HEK293 (cell line): Measurements from ENCODE around the gene MCM7.
A peak's percentile ranks its signal among the peaks of the same experiment; 100 is the strongest.

Experiments used
- BCL11A ChIP-seq: fragments of 450-650 bp; formaldehyde crosslinking; IDR thresholded peaks from 2 replicates; pipeline ENCODE4 v1.5.1; 2016; ENCODE audit warnings: low read depth, missing biosample characterization, missing genetic modification characterization
- BCL6B ChIP-seq: fragments of 450-650 bp; formaldehyde crosslinking; IDR thresholded peaks from 2 replicates; pipeline ENCODE4 v1.5.1; 2017; ENCODE audit warnings: missing biosample characterization, missing genetic modification characterization
- HOXA7 ChIP-seq: sonication (generic); formaldehyde crosslinking; IDR thresholded peaks from 2 replicates; pipeline ENCODE4 v1.8.1; 2022; ENCODE audit warnings: missing genetic modification reagents, borderline replicate concordance
- KLF1 ChIP-seq: fragments of 450-650 bp; formaldehyde crosslinking; IDR thresholded peaks from 2 replicates; pipeline ENCODE4 v1.5.1; 2016; ENCODE audit warnings: missing biosample characterization, missing genetic modification characterization
- KLF10 ChIP-seq: fragments of 450-650 bp; IDR thresholded peaks from 2 replicates; pipeline ENCODE4 v1.5.1; 2018; ENCODE audit warnings: missing biosample characterization, mild to moderate bottlenecking, missing genetic modification characterization
- MYNN ChIP-seq: fragments of 450-650 bp; formaldehyde crosslinking; IDR thresholded peaks from 2 replicates; pipeline ENCODE4 v1.5.1; 2016; ENCODE audit warnings: missing biosample characterization, missing genetic modification characterization, borderline replicate concordance
- TCF7L2 ChIP-seq: IDR thresholded peaks from 2 replicates; pipeline ENCODE4 v1.6.1; 2011; ENCODE audit warnings: low read depth, mild to moderate bottlenecking, inconsistent platforms, low read length, moderate library complexity, borderline replicate concordance
- TSHZ1 ChIP-seq: fragments of 450-650 bp; formaldehyde crosslinking; IDR thresholded peaks from 2 replicates; pipeline ENCODE4 v1.5.1; 2016; ENCODE audit warnings: missing biosample characterization, missing genetic modification characterization, borderline replicate concordance
- ZFP3 ChIP-seq: fragments of 450-650 bp; formaldehyde crosslinking; IDR thresholded peaks from 2 replicates; pipeline ENCODE4 v1.5.1; 2016; ENCODE audit warnings: low read depth, missing biosample characterization, missing genetic modification characterization
- ZFP41 ChIP-seq: fragments of 450-650 bp; formaldehyde crosslinking; IDR thresholded peaks from 2 replicates; pipeline ENCODE4 v1.5.1; 2016; ENCODE audit warnings: missing biosample characterization, missing genetic modification characterization, borderline replicate concordance
- ZNF112 ChIP-seq: fragments of 450-650 bp; formaldehyde crosslinking; IDR thresholded peaks from 2 replicates; pipeline ENCODE4 v1.5.0; 2017; ENCODE audit warnings: missing biosample characterization, missing genetic modification characterization
- ZNF121 ChIP-seq: fragments of 450-650 bp; formaldehyde crosslinking; IDR thresholded peaks from 2 replicates; pipeline ENCODE4 v1.5.1; 2016; ENCODE audit warnings: missing biosample characterization, missing genetic modification characterization
- ZNF157 ChIP-seq: fragments of 450-650 bp; formaldehyde crosslinking; IDR thresholded peaks from 2 replicates; pipeline ENCODE4 v1.5.1; 2016; ENCODE audit warnings: missing biosample characterization, missing genetic modification characterization
- ZNF175 ChIP-seq: fragments of 450-650 bp; formaldehyde crosslinking; IDR thresholded peaks from 2 replicates; pipeline ENCODE4 v1.5.1; 2016; ENCODE audit warnings: missing biosample characterization, missing genetic modification characterization
- ZNF202 ChIP-seq: fragments of 450-650 bp; formaldehyde crosslinking; IDR thresholded peaks from 2 replicates; pipeline ENCODE4 v1.5.1; 2016; ENCODE audit warnings: missing biosample characterization, missing genetic modification characterization, borderline replicate concordance
- ZNF211 ChIP-seq: fragments of 450-650 bp; formaldehyde crosslinking; IDR thresholded peaks from 2 replicates; pipeline ENCODE4 v1.5.1; 2016; ENCODE audit warnings: low read depth, missing biosample characterization, missing genetic modification characterization
- ZNF221 ChIP-seq: fragments of 450-650 bp; formaldehyde crosslinking; IDR thresholded peaks from 2 replicates; pipeline ENCODE4 v1.5.1; 2017; ENCODE audit warnings: missing biosample characterization, missing genetic modification characterization, borderline replicate concordance
- ZNF354C ChIP-seq: fragments of 450-650 bp; formaldehyde crosslinking; IDR thresholded peaks from 2 replicates; pipeline ENCODE4 v1.5.1; 2016; ENCODE audit warnings: missing biosample characterization, missing genetic modification characterization, low read depth, borderline replicate concordance
- ZNF37A ChIP-seq: fragments of 450-650 bp; IDR thresholded peaks from 2 replicates; pipeline ENCODE4 v1.5.1; 2018; ENCODE audit warnings: missing biosample characterization, missing genetic modification characterization
- ZNF394 ChIP-seq: fragments of 450-650 bp; formaldehyde crosslinking; IDR thresholded peaks from 2 replicates; pipeline ENCODE4 v1.5.1; 2016; ENCODE audit warnings: missing biosample characterization, missing genetic modification characterization, mild to moderate bottlenecking, moderate library complexity, borderline replicate concordance
- ZNF501 ChIP-seq: fragments of 450-650 bp; formaldehyde crosslinking; IDR thresholded peaks from 2 replicates; pipeline ENCODE4 v1.5.1; 2016; ENCODE audit warnings: missing biosample characterization, missing genetic modification characterization
- ZNF600 ChIP-seq: fragments of 450-650 bp; formaldehyde crosslinking; IDR thresholded peaks from 2 replicates; pipeline ENCODE4 v1.5.1; 2016; ENCODE audit warnings: missing biosample characterization, missing genetic modification characterization
- ZNF610 ChIP-seq: fragments of 450-650 bp; formaldehyde crosslinking; IDR thresholded peaks from 2 replicates; pipeline ENCODE4 v1.5.1; 2016; ENCODE audit warnings: missing biosample characterization, missing genetic modification characterization, borderline replicate concordance
- ZNF629 ChIP-seq: fragments of 450-650 bp; formaldehyde crosslinking; IDR thresholded peaks from 2 replicates; pipeline ENCODE4 v1.5.1; 2017; ENCODE audit warnings: missing biosample characterization, missing genetic modification characterization
- ZNF701 ChIP-seq: fragments of 450-650 bp; formaldehyde crosslinking; IDR thresholded peaks from 2 replicates; pipeline ENCODE4 v1.5.1; 2016; ENCODE audit warnings: missing biosample characterization, missing genetic modification characterization
- ZNF76 ChIP-seq: fragments of 450-650 bp; formaldehyde crosslinking; IDR thresholded peaks from 2 replicates; pipeline ENCODE4; 2016; ENCODE audit warnings: low read depth, missing biosample characterization, missing genetic modification characterization, borderline replicate concordance
- ZNF830 ChIP-seq: fragments of 450-650 bp; IDR thresholded peaks from 2 replicates; pipeline ENCODE4 v1.5.0; 2018; ENCODE audit warnings: missing biosample characterization, missing genetic modification characterization, low read depth, mild to moderate bottlenecking, moderate library complexity
- ZNF843 ChIP-seq: fragments of 450-650 bp; formaldehyde crosslinking; IDR thresholded peaks from 2 replicates; pipeline ENCODE4 v1.5.1; 2016; ENCODE audit warnings: missing biosample characterization, missing genetic modification characterization
- ZSCAN30 ChIP-seq: fragments of 450-650 bp; IDR thresholded peaks from 2 replicates; pipeline ENCODE4 v1.5.1; 2018; ENCODE audit warnings: missing biosample characterization, mild to moderate bottlenecking, missing genetic modification characterization, moderate library complexity
- TF ChIP-seq, protein P1 (sequence below): fragments of 450-650 bp; formaldehyde crosslinking; IDR thresholded peaks from 2 replicates; pipeline ENCODE4 v1.5.1; 2017; ENCODE audit warnings: missing biosample characterization, missing genetic modification characterization
- TF ChIP-seq, protein P2 (sequence below): fragments of 450-650 bp; formaldehyde crosslinking; IDR thresholded peaks from 2 replicates; pipeline ENCODE4 v1.5.1; 2016; ENCODE audit warnings: missing biosample characterization, missing genetic modification characterization

The MCM7 gene

GRCh38 chr7:100081535-100082102 is 19.6 kb downstream of the MCM7 start, which contains the start of gene ZNF3 (continued):
- peak; percentile 53 for TF ChIP-seq TSHZ1 (tag by site-specific recombination)
- peak; percentile 95 for TF ChIP-seq ZNF629 (tag by site-specific recombination)
- TF ChIP-seq ZNF501 (tag by site-specific recombination): peak; percentile 96
- peak; percentile 71 for TF ChIP-seq ZNF394 (tag by site-specific recombination)
- TF ChIP-seq ZFP3 (tag by site-specific recombination): no peak
- peak; percentile 73 for TF ChIP-seq ZNF76 (tag by site-specific recombination)
- TF ChIP-seq MYNN: no peak
- TF ChIP-seq ZNF175: no peak
- TF ChIP-seq ZNF211: no peak
- no peak for TF ChIP-seq HOXA7 (CRISPR knock-in tag)
- TF ChIP-seq TCF7L2: no peak
- TF ChIP-seq ZNF112 (tag by site-specific recombination): no peak
- no peak for TF ChIP-seq ZNF202 (tag by site-specific recombination)
- peak; percentile 98 for TF ChIP-seq ZSCAN30
- TF ChIP-seq ZNF600 (tag by site-specific recombination): peak; percentile 80
- TF ChIP-seq KLF1 (tag by site-specific recombination): peak; percentile 49; the same call in 1 of the 2 replicates
- peak; percentile 69; the same call in 1 of the 2 replicates for TF ChIP-seq ZNF843 (tag by site-specific recombination)
- TF ChIP-seq ZNF121: no peak
- TF ChIP-seq ZNF610 (tag by site-specific recombination): peak; percentile 86
- TF ChIP-seq ZNF701 (tag by site-specific recombination): no peak
- TF ChIP-seq ZNF37A (tag by site-specific recombination): no peak
- no peak for TF ChIP-seq ZNF354C (tag by site-specific recombination)
- TF ChIP-seq, protein P1, sequence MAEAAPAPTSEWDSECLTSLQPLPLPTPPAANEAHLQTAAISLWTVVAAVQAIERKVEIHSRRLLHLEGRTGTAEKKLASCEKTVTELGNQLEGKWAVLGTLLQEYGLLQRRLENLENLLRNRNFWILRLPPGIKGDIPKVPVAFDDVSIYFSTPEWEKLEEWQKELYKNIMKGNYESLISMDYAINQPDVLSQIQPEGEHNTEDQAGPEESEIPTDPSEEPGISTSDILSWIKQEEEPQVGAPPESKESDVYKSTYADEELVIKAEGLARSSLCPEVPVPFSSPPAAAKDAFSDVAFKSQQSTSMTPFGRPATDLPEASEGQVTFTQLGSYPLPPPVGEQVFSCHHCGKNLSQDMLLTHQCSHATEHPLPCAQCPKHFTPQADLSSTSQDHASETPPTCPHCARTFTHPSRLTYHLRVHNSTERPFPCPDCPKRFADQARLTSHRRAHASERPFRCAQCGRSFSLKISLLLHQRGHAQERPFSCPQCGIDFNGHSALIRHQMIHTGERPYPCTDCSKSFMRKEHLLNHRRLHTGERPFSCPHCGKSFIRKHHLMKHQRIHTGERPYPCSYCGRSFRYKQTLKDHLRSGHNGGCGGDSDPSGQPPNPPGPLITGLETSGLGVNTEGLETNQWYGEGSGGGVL (tag by site-specific recombination): no peak
- no peak for TF ChIP-seq ZNF830
- no peak for TF ChIP-seq ZFP41 (tag by site-specific recombination)
- TF ChIP-seq ZNF157 (tag by site-specific recombination): no peak
- TF ChIP-seq ZNF221 (tag by site-specific recombination): no peak
- TF ChIP-seq, protein P2, sequence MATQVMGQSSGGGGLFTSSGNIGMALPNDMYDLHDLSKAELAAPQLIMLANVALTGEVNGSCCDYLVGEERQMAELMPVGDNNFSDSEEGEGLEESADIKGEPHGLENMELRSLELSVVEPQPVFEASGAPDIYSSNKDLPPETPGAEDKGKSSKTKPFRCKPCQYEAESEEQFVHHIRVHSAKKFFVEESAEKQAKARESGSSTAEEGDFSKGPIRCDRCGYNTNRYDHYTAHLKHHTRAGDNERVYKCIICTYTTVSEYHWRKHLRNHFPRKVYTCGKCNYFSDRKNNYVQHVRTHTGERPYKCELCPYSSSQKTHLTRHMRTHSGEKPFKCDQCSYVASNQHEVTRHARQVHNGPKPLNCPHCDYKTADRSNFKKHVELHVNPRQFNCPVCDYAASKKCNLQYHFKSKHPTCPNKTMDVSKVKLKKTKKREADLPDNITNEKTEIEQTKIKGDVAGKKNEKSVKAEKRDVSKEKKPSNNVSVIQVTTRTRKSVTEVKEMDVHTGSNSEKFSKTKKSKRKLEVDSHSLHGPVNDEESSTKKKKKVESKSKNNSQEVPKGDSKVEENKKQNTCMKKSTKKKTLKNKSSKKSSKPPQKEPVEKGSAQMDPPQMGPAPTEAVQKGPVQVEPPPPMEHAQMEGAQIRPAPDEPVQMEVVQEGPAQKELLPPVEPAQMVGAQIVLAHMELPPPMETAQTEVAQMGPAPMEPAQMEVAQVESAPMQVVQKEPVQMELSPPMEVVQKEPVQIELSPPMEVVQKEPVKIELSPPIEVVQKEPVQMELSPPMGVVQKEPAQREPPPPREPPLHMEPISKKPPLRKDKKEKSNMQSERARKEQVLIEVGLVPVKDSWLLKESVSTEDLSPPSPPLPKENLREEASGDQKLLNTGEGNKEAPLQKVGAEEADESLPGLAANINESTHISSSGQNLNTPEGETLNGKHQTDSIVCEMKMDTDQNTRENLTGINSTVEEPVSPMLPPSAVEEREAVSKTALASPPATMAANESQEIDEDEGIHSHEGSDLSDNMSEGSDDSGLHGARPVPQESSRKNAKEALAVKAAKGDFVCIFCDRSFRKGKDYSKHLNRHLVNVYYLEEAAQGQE (tag by site-specific recombination): peak; percentile 49
- peak; percentile 75 for TF ChIP-seq BCL6B (tag by site-specific recombination)
- 0 out of 2 replicates have a peak, but pooled peaks have one; percentile 72 for TF ChIP-seq BCL11A (tag by site-specific recombination)
- TF ChIP-seq KLF10 (tag by site-specific recombination): peak; percentile 91
